WTC11 (cell line): ENCODE results near the gene ETV7. TPM values are rescaled to one million over a fixed set of nuclear protein-coding genes. Genes with fewer than 3 reads are reported as not detected.

ENCODE experiments used
- ATAC-seq: fragments of 200-7000 bp; cut with Tn5 transposase; 2 replicates; pipeline ENCODE4 v1.10.0; 2021; ENCODE audit warnings: mild to moderate bottlenecking, moderate library complexity
- CTCF ChIA-PET: fragments of 300-600 bp; sonication (Branson Sonifier 250); formaldehyde crosslinking; loops from one replicate; lab custom pipeline; 2021; ENCODE audit warnings: antibody characterized with exemption; lab: Charles Lee
- POLR2A ChIA-PET: fragments of 350-600 bp; sonication (Branson Sonifier 250); formaldehyde crosslinking; loops from one replicate; lab custom pipeline; 2021; ENCODE audit warnings: antibody characterized with exemption; lab: Charles Lee
- DNase-seq: peaks from one replicate; pipeline ENCODE4 v3.0.0; 2021; ENCODE audit warnings: low spot score
- H3K27ac Mint-ChIP-seq: 2 replicates; pipeline ENCODE4 v1.8.0; 2021; ENCODE audit warnings: mixed read lengths
- H3K27me3 Mint-ChIP-seq: 2 replicates; pipeline ENCODE4 v1.8.0; 2021; ENCODE audit warnings: low read depth, mild to moderate bottlenecking, moderate library complexity, mixed read lengths
- H3K36me3 Mint-ChIP-seq: 2 replicates; pipeline ENCODE4 v1.8.0; 2021; ENCODE audit warnings: mixed read lengths
- H3K4me1 Mint-ChIP-seq: 2 replicates; pipeline ENCODE4 v1.8.0; 2022; ENCODE audit warnings: mixed read lengths
- H3K4me3 Mint-ChIP-seq: 2 replicates; pipeline ENCODE4 v1.8.0; 2021; ENCODE audit warnings: mild to moderate bottlenecking, moderate library complexity, mixed read lengths
- H3K9me3 Mint-ChIP-seq: 2 replicates; pipeline ENCODE4 v1.8.0; 2021; ENCODE audit warnings: mixed read lengths
- CREB1 ChIP-seq: sonication (generic); formaldehyde crosslinking; IDR thresholded peaks from 2 replicates; pipeline ENCODE4 v1.8.0; 2023; ENCODE audit warnings: mild to moderate bottlenecking, missing genetic modification reagents
- ELF4 ChIP-seq: sonication (generic); formaldehyde crosslinking; IDR thresholded peaks from 2 replicates; pipeline ENCODE4 v1.8.1; 2022; ENCODE audit warnings: low read depth, mild to moderate bottlenecking, moderate library complexity, missing genetic modification reagents
- GRHL2 ChIP-seq: fragments of 250-450 bp; sonication (Bioruptor Pico); IDR thresholded peaks from 2 replicates; pipeline ENCODE4 v1.8.0; 2022; ENCODE audit warnings: mild to moderate bottlenecking, moderate library complexity; ENCODE audit not compliant: insufficient replicate concordance, severe bottlenecking
- NFATC4 ChIP-seq: fragments of 250-450 bp; sonication (Bioruptor Pico); IDR thresholded peaks from 2 replicates; pipeline ENCODE4 v1.9.0; 2021; ENCODE audit warnings: mild to moderate bottlenecking
- NFYB ChIP-seq: sonication (generic); formaldehyde crosslinking; conservative IDR thresholded peaks from 2 replicates; pipeline ENCODE4 v1.8.0; 2022; ENCODE audit warnings: low read depth, missing genetic modification reagents
- SMAD4 ChIP-seq: sonication (generic); formaldehyde crosslinking; IDR thresholded peaks from 2 replicates; pipeline ENCODE4 v1.8.0; 2022; ENCODE audit warnings: mild to moderate bottlenecking, missing genetic modification reagents
- SP1 ChIP-seq: sonication (generic); formaldehyde crosslinking; conservative IDR thresholded peaks from 2 replicates; pipeline ENCODE4 v1.8.1; 2022; ENCODE audit warnings: missing genetic modification reagents
- TP53 ChIP-seq: sonication (generic); formaldehyde crosslinking; IDR thresholded peaks from 2 replicates; pipeline ENCODE4 v1.8.1; 2023; ENCODE audit warnings: mild to moderate bottlenecking, missing genetic modification reagents
- ZNF423 ChIP-seq: fragments of 250-450 bp; sonication (Bioruptor Pico); IDR thresholded peaks from 2 replicates; pipeline ENCODE4 v2.1.2; 2022; ENCODE audit warnings: mild to moderate bottlenecking, moderate library complexity
- ZNF671 ChIP-seq: fragments of 250-450 bp; sonication (Bioruptor Pico); IDR thresholded peaks from 2 replicates; pipeline ENCODE4 v1.8.0; 2021; ENCODE audit warnings: mild to moderate bottlenecking
- total RNA-seq: library from RNA; stranded (reverse); gene quantifications from 3 replicates; pipeline ENCODE4 v1.2.3, GENCODE V29; 2021
- TF ChIP-seq, protein P1 (sequence below): fragments of 250-450 bp; sonication (Bioruptor Pico); IDR thresholded peaks from 2 replicates; pipeline ENCODE4 v1.8.0; 2021; ENCODE audit warnings: mild to moderate bottlenecking
- TF ChIP-seq, protein P2 (sequence below): sonication (generic); formaldehyde crosslinking; IDR thresholded peaks from 2 replicates; pipeline ENCODE4 v1.8.1; 2023; ENCODE audit warnings: mild to moderate bottlenecking, missing genetic modification reagents
- TF ChIP-seq, protein P3 (sequence below): sonication (generic); formaldehyde crosslinking; IDR thresholded peaks from 2 replicates; pipeline ENCODE4 v1.8.1; 2023; ENCODE audit warnings: mild to moderate bottlenecking, missing genetic modification reagents, moderate library complexity
- TF ChIP-seq, protein P4 (sequence below): sonication (generic); formaldehyde crosslinking; IDR thresholded peaks from 2 replicates; pipeline ENCODE4 v1.8.0; 2022; ENCODE audit warnings: missing genetic modification reagents
- TF ChIP-seq, protein P5 (sequence below): sonication (generic); formaldehyde crosslinking; conservative IDR thresholded peaks from 2 replicates; pipeline ENCODE4 v1.8.1; 2022; ENCODE audit warnings: mild to moderate bottlenecking, missing genetic modification reagents
- TF ChIP-seq, protein P6 (sequence below): sonication (generic); formaldehyde crosslinking; IDR thresholded peaks from 2 replicates; pipeline ENCODE4 v1.8.1; 2022; ENCODE audit warnings: low read depth, missing genetic modification reagents, borderline replicate concordance

Gene ETV7
- total RNA-seq, 1 experiment from 2014 or later, result 0.68 TPM

DNA sequence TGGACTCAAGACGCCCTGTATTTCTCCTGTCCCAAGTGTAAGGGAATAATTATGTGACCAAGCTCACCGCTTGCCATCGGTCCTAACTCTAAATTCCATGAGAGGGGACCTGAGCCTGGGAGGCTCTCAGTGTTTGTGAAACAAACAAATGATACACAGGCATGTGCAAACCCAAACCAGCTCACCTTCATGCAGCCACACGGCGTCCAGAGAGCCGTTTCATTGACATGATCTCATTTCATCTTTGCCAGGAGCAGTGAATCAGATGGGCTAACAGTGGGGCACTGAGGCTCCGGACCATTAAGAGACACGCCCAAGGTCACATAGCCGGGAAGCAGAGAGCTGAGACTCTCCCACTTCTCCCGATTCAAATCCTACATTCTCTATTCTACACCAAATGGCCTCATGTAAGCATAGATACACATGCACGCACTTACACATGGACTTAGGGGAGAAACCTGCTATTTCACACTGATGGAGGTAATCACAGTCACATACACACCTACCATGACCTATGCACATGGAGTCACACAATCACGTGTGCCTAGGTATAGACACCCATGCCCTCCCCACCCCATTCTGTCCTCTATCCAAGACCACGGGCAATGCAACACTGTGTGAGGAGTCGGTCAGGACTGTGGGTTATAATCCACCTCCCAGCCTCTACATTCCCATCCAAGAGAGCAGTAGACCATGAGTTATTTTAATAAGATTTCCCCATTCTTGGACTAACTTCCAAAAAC is 51.8 kb downstream of the ETV7 start (continued):
- TF ChIP-seq, protein P1, sequence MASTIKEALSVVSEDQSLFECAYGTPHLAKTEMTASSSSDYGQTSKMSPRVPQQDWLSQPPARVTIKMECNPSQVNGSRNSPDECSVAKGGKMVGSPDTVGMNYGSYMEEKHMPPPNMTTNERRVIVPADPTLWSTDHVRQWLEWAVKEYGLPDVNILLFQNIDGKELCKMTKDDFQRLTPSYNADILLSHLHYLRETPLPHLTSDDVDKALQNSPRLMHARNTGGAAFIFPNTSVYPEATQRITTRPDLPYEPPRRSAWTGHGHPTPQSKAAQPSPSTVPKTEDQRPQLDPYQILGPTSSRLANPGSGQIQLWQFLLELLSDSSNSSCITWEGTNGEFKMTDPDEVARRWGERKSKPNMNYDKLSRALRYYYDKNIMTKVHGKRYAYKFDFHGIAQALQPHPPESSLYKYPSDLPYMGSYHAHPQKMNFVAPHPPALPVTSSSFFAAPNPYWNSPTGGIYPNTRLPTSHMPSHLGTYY, result no peak
- TF ChIP-seq, protein P2, sequence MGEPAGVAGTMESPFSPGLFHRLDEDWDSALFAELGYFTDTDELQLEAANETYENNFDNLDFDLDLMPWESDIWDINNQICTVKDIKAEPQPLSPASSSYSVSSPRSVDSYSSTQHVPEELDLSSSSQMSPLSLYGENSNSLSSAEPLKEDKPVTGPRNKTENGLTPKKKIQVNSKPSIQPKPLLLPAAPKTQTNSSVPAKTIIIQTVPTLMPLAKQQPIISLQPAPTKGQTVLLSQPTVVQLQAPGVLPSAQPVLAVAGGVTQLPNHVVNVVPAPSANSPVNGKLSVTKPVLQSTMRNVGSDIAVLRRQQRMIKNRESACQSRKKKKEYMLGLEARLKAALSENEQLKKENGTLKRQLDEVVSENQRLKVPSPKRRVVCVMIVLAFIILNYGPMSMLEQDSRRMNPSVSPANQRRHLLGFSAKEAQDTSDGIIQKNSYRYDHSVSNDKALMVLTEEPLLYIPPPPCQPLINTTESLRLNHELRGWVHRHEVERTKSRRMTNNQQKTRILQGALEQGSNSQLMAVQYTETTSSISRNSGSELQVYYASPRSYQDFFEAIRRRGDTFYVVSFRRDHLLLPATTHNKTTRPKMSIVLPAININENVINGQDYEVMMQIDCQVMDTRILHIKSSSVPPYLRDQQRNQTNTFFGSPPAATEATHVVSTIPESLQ (CRISPR knock-in tag), result no peak
- TF ChIP-seq ZNF671 (CRISPR knock-in tag), result no peak
- TF ChIP-seq, protein P3, sequence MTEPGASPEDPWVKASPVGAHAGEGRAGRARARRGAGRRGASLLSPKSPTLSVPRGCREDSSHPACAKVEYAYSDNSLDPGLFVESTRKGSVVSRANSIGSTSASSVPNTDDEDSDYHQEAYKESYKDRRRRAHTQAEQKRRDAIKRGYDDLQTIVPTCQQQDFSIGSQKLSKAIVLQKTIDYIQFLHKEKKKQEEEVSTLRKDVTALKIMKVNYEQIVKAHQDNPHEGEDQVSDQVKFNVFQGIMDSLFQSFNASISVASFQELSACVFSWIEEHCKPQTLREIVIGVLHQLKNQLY (CRISPR knock-in tag), result no peak

DNA sequence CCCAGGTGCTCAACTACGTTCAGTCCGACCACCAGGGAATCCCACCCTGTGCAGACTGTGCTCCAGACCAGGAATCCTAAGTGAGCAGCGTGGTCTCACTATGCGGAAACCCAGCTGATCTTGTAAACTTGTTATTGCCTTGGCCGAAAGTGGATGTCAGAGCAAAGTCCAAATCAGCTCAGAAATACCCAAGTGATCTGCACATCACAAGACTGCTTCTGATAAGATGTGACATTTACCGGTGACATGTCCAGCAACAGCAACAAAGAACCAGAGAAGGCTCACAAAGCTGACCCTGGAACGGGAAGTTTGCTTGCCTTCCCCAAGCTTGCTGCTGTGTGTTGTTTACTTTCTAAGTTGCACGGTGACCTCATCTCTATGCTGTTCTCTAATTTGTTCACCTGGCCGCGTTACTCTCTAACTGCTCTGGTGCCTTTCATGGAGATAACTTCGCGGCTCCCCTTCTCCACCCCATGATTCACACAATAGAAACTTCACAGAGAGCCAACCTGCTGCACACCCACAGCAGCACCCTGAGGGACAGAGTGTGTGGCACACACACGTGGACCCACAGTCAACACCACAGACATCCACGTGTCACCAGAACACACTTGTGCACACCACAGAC is 52.5 kb downstream of the ETV7 start:
- H3K27ac Mint-ChIP-seq, result no peak overlapping the region
- peaks cover 11% of the 10 kb centered on the region for H3K27me3 Mint-ChIP-seq
- ATAC-seq, result no peak
- TF ChIP-seq, protein P4, sequence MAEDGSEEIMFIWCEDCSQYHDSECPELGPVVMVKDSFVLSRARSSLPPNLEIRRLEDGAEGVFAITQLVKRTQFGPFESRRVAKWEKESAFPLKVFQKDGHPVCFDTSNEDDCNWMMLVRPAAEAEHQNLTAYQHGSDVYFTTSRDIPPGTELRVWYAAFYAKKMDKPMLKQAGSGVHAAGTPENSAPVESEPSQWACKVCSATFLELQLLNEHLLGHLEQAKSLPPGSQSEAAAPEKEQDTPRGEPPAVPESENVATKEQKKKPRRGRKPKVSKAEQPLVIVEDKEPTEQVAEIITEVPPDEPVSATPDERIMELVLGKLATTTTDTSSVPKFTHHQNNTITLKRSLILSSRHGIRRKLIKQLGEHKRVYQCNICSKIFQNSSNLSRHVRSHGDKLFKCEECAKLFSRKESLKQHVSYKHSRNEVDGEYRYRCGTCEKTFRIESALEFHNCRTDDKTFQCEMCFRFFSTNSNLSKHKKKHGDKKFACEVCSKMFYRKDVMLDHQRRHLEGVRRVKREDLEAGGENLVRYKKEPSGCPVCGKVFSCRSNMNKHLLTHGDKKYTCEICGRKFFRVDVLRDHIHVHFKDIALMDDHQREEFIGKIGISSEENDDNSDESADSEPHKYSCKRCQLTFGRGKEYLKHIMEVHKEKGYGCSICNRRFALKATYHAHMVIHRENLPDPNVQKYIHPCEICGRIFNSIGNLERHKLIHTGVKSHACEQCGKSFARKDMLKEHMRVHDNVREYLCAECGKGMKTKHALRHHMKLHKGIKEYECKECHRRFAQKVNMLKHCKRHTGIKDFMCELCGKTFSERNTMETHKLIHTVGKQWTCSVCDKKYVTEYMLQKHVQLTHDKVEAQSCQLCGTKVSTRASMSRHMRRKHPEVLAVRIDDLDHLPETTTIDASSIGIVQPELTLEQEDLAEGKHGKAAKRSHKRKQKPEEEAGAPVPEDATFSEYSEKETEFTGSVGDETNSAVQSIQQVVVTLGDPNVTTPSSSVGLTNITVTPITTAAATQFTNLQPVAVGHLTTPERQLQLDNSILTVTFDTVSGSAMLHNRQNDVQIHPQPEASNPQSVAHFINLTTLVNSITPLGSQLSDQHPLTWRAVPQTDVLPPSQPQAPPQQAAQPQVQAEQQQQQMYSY (CRISPR knock-in tag), result no peak
- TF ChIP-seq GRHL2 (CRISPR knock-in tag), result no peak
- TF ChIP-seq CREB1 (CRISPR knock-in tag), result no peak
- H3K36me3 Mint-ChIP-seq, result no peaks in the 10 kb centered on the region
- no peak for DNase-seq
- POLR2A ChIA-PET, result no interaction called here
- no peaks in the 10 kb centered on the region for H3K9me3 Mint-ChIP-seq
- no peak overlapping the region for H3K4me3 Mint-ChIP-seq
- peaks cover 11% of the 10 kb centered on the region for H3K4me1 Mint-ChIP-seq
- CTCF ChIA-PET, result interaction anchor here (1.1 to 2.4 kb wide), 3 partner anchors 21 to 195 kb away, joined by 3 to 12 read pairs (median 3); no protein-coding TSS in a partner anchor

DNA sequence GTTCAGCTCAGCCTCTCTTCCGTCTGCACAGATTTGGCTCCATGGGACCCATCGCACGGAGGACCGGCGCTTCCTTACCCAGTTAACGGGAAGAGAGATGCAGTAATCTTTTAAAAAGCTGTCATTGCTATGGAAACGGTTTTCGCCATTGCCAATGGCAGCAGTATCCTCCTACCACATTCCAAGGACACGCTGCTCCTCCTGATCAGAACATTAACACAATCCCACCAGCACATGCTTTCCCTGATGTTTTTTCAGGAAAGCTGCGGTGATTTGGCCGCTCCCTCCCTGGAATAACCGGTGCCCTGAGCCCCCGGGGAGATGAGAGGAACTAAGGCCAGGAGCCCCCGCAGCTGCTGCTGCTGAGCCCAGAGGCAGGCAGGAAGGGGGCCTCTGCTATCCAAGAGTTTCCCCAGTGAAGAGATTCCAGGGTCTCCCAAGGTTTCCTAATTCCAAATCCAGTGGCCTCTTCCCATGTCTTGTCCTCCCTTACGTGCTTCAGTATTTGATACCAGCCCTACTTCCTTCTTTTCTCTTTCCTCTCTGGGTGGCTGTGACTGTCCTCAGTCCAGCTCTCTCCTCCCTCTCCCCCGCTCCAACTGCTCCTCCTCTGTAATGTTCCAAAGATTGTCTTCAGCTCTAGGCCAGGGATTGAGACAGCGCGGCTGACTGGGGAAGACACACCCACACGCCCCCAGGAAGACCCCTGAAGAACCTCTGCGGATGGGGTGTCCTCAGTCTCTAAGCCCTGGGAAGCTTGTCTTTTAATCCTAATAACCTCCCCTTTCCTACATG is 53.3 kb downstream of the ETV7 start:
- no peak overlapping the region for H3K4me3 Mint-ChIP-seq

More for the DNA sequence above, 53.3 kb downstream of the ETV7 start:
- POLR2A ChIA-PET, result no interaction called here
- TF ChIP-seq, protein P5, sequence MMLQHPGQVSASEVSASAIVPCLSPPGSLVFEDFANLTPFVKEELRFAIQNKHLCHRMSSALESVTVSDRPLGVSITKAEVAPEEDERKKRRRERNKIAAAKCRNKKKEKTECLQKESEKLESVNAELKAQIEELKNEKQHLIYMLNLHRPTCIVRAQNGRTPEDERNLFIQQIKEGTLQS (CRISPR knock-in tag), result no peak
- TF ChIP-seq TP53 (CRISPR knock-in tag) (no peak), ZNF671 (CRISPR knock-in tag) (no peak), NFATC4 (no peak), ZNF423 (CRISPR knock-in tag) (no peak), SP1 (no peak), SMAD4 (CRISPR knock-in tag) (no peak), NFYB (CRISPR knock-in tag) (no peak), ELF4 (no peak)
- TF ChIP-seq, protein P1, result no peak
- TF ChIP-seq, protein P6, sequence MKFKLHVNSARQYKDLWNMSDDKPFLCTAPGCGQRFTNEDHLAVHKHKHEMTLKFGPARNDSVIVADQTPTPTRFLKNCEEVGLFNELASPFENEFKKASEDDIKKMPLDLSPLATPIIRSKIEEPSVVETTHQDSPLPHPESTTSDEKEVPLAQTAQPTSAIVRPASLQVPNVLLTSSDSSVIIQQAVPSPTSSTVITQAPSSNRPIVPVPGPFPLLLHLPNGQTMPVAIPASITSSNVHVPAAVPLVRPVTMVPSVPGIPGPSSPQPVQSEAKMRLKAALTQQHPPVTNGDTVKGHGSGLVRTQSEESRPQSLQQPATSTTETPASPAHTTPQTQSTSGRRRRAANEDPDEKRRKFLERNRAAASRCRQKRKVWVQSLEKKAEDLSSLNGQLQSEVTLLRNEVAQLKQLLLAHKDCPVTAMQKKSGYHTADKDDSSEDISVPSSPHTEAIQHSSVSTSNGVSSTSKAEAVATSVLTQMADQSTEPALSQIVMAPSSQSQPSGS (CRISPR knock-in tag), result no peak
- TF ChIP-seq, all 79 proteins: peak for 0
- CTCF ChIA-PET, result interaction anchor here (0.7 to 2.4 kb wide), 4 partner anchors 18 to 195 kb away, joined by 3 to 12 read pairs (median 3); no protein-coding TSS in a partner anchor
- ATAC-seq (no peak), DNase-seq (no peak)
- no peaks in the 10 kb centered on the region for H3K9me3 Mint-ChIP-seq
- peaks cover 4% of the 10 kb centered on the region for H3K27me3 Mint-ChIP-seq
- no peak overlapping the region for H3K27ac Mint-ChIP-seq
- H3K4me1 Mint-ChIP-seq, result peaks cover 11% of the 10 kb centered on the region
- no peaks in the 10 kb centered on the region for H3K36me3 Mint-ChIP-seq
